Loucy (cell line): Measurements from ENCODE around the gene FNDC1.

Experiments
- CTCF ChIP-seq: fragments of 200-600 bp; sonication (generic); conservative IDR thresholded peaks from 2 replicates; pipeline ENCODE4 v1.5.1; 2014; ENCODE audit warnings: mild to moderate bottlenecking, antibody characterized with exemption, low read length
- EZH2phosphoT487 ChIP-seq: fragments of 200-600 bp; IDR thresholded peaks from 2 replicates; pipeline ENCODE4 v1.6.1; 2018; ENCODE audit warnings: antibody characterized with exemption, mild to moderate bottlenecking, moderate library complexity, borderline replicate concordance

GRCh38 chr6:159137676-159138075 lies 31.5 kb upstream of the FNDC1 start:
- TF ChIP-seq CTCF, result no peak
- TF ChIP-seq EZH2phosphoT487, result no peak
